Lung (tissue), 12 donors: ENCODE results near the gene ADAMTS12. TPM values are rescaled to one million over a fixed set of nuclear protein-coding genes. Genes with fewer than 3 reads are reported as not detected.

ENCODE experiments used
- ATAC-seq: fragments of 200-7000 bp; cut with Tn5 transposase; one replicate; pipeline ENCODE4 v1.9.1; 2020; ENCODE audit warnings: moderate number of reproducible peaks; ENCODE audit not compliant: insufficient read depth, low FRiP score
- DNase-seq, 3 donors: peaks; one replicate each; pipeline ENCODE4 v3.0.0-alpha.2; 2013 to 2017
- H3K27ac ChIP-seq, 2 donors: one replicate each; pipeline ENCODE4 v1.5.1; 2013; ENCODE audit warnings: mild to moderate bottlenecking in 2 of 2, moderate library complexity in 2 of 2, control low read depth in 1 of 2, inconsistent platforms in 1 of 2, low read depth in 1 of 2, low read length in 1 of 2
- H3K27me3 ChIP-seq, 3 donors: one replicate each; pipeline ENCODE4 v1.5.1; 2013; ENCODE audit warnings: low read length in 2 of 3; ENCODE audit not compliant: control insufficient read depth in 3 of 3, insufficient read depth in 3 of 3
- H3K36me3 ChIP-seq, 4 donors: one replicate each; pipeline ENCODE4 v1.5.1; 2013; ENCODE audit warnings: low read length in 4 of 4, mild to moderate bottlenecking in 1 of 4, moderate library complexity in 1 of 4; ENCODE audit not compliant: control insufficient read depth in 4 of 4, insufficient read depth in 4 of 4
- H3K4me1 ChIP-seq, 5 donors: one replicate each; pipeline ENCODE4 v1.5.1; 2013; ENCODE audit warnings: low read length in 5 of 5, mild to moderate bottlenecking in 2 of 5, moderate library complexity in 1 of 5; ENCODE audit not compliant: control insufficient read depth in 5 of 5, insufficient read depth in 5 of 5
- H3K4me3 ChIP-seq: one replicate; pipeline ENCODE4 v1.5.1; 2013; ENCODE audit warnings: mild to moderate bottlenecking, control low read depth, moderate library complexity
- H3K9ac ChIP-seq, 2 donors: one replicate each; pipeline ENCODE4 v1.5.1; 2013; ENCODE audit warnings: low read length in 2 of 2, control low read depth in 1 of 2; ENCODE audit not compliant: insufficient read depth in 1 of 2
- H3K9me3 ChIP-seq, 4 donors: one replicate each; pipeline ENCODE4 v1.5.1; 2013; ENCODE audit warnings: low read length in 3 of 4, mild to moderate bottlenecking in 1 of 4, moderate library complexity in 1 of 4; ENCODE audit not compliant: control insufficient read depth in 4 of 4, insufficient read depth in 3 of 4
- WGBS, 2 donors: extraction: QIAGEN DNeasy Blood & Tissue Kit; methylation state at CpG; one replicate each; pipeline ENCODE4 v1.1.7; 2013; 5-methylcytosine and 5-hydroxymethylcytosine counted together
- polyA plus RNA-seq, 2 donors: library from polyadenylated mRNA; stranded (reverse); fragments of 200-250 nt; gene quantifications; one replicate each; pipeline ENCODE4 v1.2.1, GENCODE V29; 2013
- total RNA-seq, 2 donors: library from RNA; depleted of rRNA in 1 of 2; stranded (reverse); fragments of >200 nt in 1 of 2; gene quantifications; one replicate each; pipeline ENCODE4 v1.2.1, GENCODE V29; 2014 to 2021
- TF ChIP-seq, protein P1 (sequence below): IDR thresholded peaks from 2 replicates; pipeline ENCODE4 v1.5.1; 2012; ENCODE audit warnings: mild to moderate bottlenecking; ENCODE audit errors: control extremely low read depth, extremely low read depth
- donor health status: control.
- donor health status: control.
- donor health status: Bipolar disorder and iron deficiency.
- donor health status: healthy.
- donor health status: DM: yes; HTN: yes; CAD: no.

The ADAMTS12 gene
- total and polyA plus RNA-seq, 4 donors = 1.3 to 55.1 (median 4.3) TPM

DNA sequence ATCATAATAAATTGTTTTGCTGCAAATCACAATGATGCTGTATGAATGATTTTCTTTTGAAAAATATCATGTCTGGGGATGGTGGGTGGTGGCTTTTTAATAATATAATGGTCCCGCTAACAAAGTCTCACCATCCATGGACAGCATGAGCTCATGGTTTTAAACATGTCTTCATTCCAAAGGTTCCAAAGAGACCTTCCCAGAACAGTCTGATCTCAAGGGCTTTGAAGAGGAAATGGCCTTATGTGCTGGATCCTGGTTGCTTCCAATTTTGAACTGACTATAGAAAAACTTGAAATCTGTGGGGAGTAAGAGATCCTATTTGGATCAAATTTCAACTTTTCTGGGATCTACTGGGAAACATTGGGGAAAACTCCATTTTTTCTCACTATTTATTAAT, 121.8 kb downstream of the ADAMTS12 start:
- no peaks in the 10 kb centered on the region for H3K9me3 ChIP-seq
- 92 to 98% methylated on average over 1 of the region's 1 CpG for WGBS, 2 donors
- no peaks in the 10 kb centered on the region for H3K36me3 ChIP-seq
- H3K27ac ChIP-seq = no peak overlapping the region
- no peaks in the 10 kb centered on the region for H3K27me3 ChIP-seq
- ATAC-seq (no peak), DNase-seq (no peak)
- no peak overlapping the region for H3K4me3 ChIP-seq
- H3K9ac ChIP-seq = no peak overlapping the region
- H3K4me1 ChIP-seq = peaks cover 0 to 40% (median 8%) of the 10 kb centered on the region in 5 donors
- TF ChIP-seq, protein P1, sequence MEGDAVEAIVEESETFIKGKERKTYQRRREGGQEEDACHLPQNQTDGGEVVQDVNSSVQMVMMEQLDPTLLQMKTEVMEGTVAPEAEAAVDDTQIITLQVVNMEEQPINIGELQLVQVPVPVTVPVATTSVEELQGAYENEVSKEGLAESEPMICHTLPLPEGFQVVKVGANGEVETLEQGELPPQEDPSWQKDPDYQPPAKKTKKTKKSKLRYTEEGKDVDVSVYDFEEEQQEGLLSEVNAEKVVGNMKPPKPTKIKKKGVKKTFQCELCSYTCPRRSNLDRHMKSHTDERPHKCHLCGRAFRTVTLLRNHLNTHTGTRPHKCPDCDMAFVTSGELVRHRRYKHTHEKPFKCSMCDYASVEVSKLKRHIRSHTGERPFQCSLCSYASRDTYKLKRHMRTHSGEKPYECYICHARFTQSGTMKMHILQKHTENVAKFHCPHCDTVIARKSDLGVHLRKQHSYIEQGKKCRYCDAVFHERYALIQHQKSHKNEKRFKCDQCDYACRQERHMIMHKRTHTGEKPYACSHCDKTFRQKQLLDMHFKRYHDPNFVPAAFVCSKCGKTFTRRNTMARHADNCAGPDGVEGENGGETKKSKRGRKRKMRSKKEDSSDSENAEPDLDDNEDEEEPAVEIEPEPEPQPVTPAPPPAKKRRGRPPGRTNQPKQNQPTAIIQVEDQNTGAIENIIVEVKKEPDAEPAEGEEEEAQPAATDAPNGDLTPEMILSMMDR = no peak

DNA sequence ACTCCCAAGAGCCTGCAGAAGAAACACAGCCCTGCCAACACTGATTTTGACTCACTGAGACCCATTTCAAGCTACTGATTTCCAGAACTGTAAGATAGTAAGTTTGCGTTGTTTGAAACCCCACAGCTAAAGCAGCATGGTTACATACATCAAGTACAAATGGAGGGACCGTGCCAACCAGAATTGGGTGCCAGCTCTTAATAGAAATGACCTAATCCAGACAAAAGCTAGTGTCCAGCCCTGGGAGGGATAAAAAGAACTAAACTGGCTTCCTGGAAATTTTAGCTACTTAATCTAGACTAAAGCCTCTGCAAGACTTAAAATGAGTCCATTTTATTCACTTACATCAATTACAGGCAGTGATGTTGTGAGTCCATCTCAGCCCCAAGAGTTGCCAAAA, 122.6 kb downstream of the ADAMTS12 start:
- Histone ChIP-seq H3K36me3 (no peaks in the 10 kb centered on the region), H3K27me3 (no peaks in the 10 kb centered on the region), H3K4me1 (peaks cover 0 to 33% (median 11%) of the 10 kb centered on the region in 5 donors), H3K27ac (no peak overlapping the region), H3K4me3 (no peak overlapping the region), H3K9me3 (no peaks in the 10 kb centered on the region), H3K9ac (no peak overlapping the region)
- no peak for ATAC-seq
- no peak for DNase-seq
- TF ChIP-seq, protein P1 = no peak
- WGBS, 2 donors = 84 to 93% methylated on average over 2 of the region's 2 CpGs

DNA sequence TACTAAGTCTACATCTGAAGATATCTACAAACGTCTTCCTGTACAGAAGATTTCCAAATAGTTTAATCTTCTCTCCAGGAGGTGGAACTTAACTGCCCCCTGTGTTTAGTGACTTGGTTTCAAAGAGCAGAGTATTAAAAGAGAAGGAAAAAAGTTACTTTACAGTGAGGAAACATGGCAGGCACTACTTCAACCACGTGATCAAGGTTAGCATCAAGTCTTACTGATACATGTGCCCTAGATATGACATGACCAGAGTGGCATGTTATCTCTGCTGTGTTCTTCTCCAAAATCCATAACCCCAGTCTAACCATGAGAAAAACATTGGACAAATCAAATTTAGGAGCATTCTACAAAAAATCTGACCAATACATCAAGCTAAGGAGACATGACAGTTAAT, 125.8 kb downstream of the ADAMTS12 start:
- DNase-seq (no peak), ATAC-seq (no peak)
- TF ChIP-seq, protein P1 = no peak
- H3K4me3 ChIP-seq = no peak overlapping the region
- peaks cover 0 to 1% (median 0%) of the 10 kb centered on the region in 4 donors for H3K9me3 ChIP-seq
- H3K4me1 ChIP-seq = peaks cover 0 to 10% (median 3%) of the 10 kb centered on the region in 5 donors
- no peak overlapping the region for H3K9ac ChIP-seq
- no peaks in the 10 kb centered on the region for H3K36me3 ChIP-seq
- 69 to 83% methylated on average over 2 of the region's 2 CpGs for WGBS, 2 donors
- H3K27me3 ChIP-seq = no peaks in the 10 kb centered on the region
- no peak overlapping the region for H3K27ac ChIP-seq

DNA sequence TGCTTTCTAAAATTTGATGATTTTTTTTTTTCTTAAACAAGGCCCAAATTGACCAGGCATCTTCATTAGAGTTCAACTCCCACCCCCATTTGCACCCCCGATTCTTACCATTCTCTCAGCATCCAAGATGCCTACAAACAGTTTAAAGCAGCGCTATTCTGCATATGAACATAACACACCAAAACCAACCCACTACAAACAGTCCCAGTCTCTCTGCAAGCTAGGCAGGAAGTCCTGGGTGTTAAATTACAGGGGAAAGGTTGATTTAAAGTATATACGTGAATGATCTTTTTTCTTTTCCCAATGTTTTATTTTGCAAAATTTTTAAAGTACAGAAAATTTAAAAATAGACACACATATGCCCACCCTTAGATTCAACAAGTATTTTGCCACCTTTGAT, 127.0 kb downstream of the ADAMTS12 start:
- peaks cover 0 to 1% (median 0%) of the 10 kb centered on the region in 4 donors for H3K9me3 ChIP-seq
- no peaks in the 10 kb centered on the region for H3K27me3 ChIP-seq
- DNase-seq = no peak
- 80 to 88% methylated on average over 3 of the region's 3 CpGs for WGBS, 2 donors
- no peak overlapping the region for H3K27ac ChIP-seq
- H3K4me3 ChIP-seq = no peak overlapping the region
- no peak overlapping the region for H3K9ac ChIP-seq
- no peak for ATAC-seq
- H3K4me1 ChIP-seq = peaks cover 0 to 10% (median 3%) of the 10 kb centered on the region in 5 donors
- no peaks in the 10 kb centered on the region for H3K36me3 ChIP-seq
- TF ChIP-seq, protein P1 = no peak
